ENCODE results near the gene GPA33. TPM values are rescaled to one million over a fixed set of nuclear protein-coding genes. Genes with fewer than 3 reads are reported as not detected.
A peak's percentile ranks its signal among the peaks of the same experiment; 100 is the strongest.

The GPA33 gene
- total RNA-seq, 1 experiment from 2014 or later, result not detected

DNA sequence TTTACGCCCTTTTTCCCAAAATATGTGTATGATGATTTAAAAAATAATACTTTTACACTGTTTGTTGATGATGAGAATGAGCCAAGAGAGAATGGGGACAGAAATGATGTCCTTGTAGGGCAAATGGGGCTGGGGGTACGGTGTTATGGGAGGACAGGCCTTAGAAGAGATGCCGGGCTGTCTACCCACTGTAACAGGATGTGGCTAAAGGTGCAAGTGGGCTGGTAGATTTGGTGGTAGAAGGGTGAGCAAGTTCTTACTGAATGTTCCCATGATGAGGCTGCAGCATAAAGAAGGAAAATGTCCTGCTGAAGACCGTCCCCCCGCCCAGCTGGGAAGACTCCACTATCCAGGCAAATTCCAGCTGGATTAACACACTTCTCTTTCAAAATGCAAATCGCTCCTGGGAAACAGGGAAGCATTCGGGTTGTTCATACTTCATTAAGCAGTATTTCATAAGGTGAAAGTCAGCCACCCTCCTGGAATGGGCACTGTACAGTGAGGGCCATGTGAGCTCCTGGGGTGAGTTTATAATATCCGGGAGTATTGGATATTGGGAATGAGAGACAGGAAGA, 14.0 kb downstream of the GPA33 start:
- no peaks in the 10 kb centered on the region for H3K23me2 ChIP-seq (ENCODE audit: insufficient read length, low read depth, low read length, poor library complexity, severe bottlenecking)
- no peak for DNase-seq
- H3K4me2 ChIP-seq (ENCODE audit: insufficient read depth, insufficient read length, low read length), result no peak overlapping the region
- Mint-ChIP-seq H3K27ac (peak overlapping the region in 1 of 3 experiments; percentile 19; a peak in 1 of 7 replicates), H3K4me3 (no peak overlapping the region), H3K9me3 (no peaks in the 10 kb centered on the region; a peak in 1 of 5 replicates), H3K27me3 (ENCODE audit: low read depth) (peaks cover 11% of the 10 kb centered on the region), H3K36me3 (ENCODE audit: insufficient read depth in 1 of 3, low read depth in 3 of 3) (no peaks in the 10 kb centered on the region), H3K4me1 (peaks cover 5% of the 10 kb centered on the region in 2 experiments)
- WGBS (ENCODE audit: extremely low coverage, insufficient read length, low lambda C conversion rate), result no CpG with 5 or more reads among the region's 8 CpGs
- H3K27ac ChIP-seq (ENCODE audit: insufficient read length, low read depth, low read length), result no peak overlapping the region
- H3K79me2 ChIP-seq (ENCODE audit: insufficient read depth, low read length), result no peaks in the 10 kb centered on the region
- no peak overlapping the region for H3K18ac ChIP-seq (ENCODE audit: insufficient read length, low read depth, low read length)
- H2BK5ac ChIP-seq (ENCODE audit: insufficient read length, low read length), result no peak overlapping the region
- H2BK12ac ChIP-seq (ENCODE audit: insufficient read length, low read depth, low read length), result no peak overlapping the region
- H3T11ph ChIP-seq (ENCODE audit: low read length), result no peak overlapping the region
- no peak overlapping the region for H3K23ac ChIP-seq (ENCODE audit: insufficient read length, low read depth, low read length)
- H3K4ac ChIP-seq (ENCODE audit: low read depth, low read length), result no peak overlapping the region
- H2BK120ac ChIP-seq (ENCODE audit: low read depth, low read length, poor library complexity, severe bottlenecking), result no peak overlapping the region
- no peaks in the 10 kb centered on the region for H3K4me1 ChIP-seq (ENCODE audit: insufficient read depth, low read length)
- H3K56ac ChIP-seq (ENCODE audit: insufficient read length, low read depth, low read length), result no peak overlapping the region
- no peaks in the 10 kb centered on the region for H4K20me1 ChIP-seq (ENCODE audit: control insufficient read depth, insufficient read depth, insufficient read length)
- H4K8ac ChIP-seq (replicated peaks; ENCODE audit: insufficient read length, low read depth, low read length), result no peak overlapping the region
- no peaks in the 10 kb centered on the region for H3K79me1 ChIP-seq (ENCODE audit: insufficient read depth, low read depth, low read length, poor library complexity, severe bottlenecking)
- no peak overlapping the region for H3K14ac ChIP-seq (ENCODE audit: insufficient read depth, low read length)
- H2BK20ac ChIP-seq (ENCODE audit: low read depth, low read length, poor library complexity, severe bottlenecking), result no peak overlapping the region
- no peaks in the 10 kb centered on the region for H3K9me3 ChIP-seq (ENCODE audit: control insufficient read depth, low read depth, low read length)
- H2AK5ac ChIP-seq (ENCODE audit: insufficient read length, low read length), result no peak overlapping the region
- no peak overlapping the region for H3K9ac ChIP-seq (ENCODE audit: extremely low read depth, insufficient read length, low read length)
- TF ChIP-seq, protein P1, sequence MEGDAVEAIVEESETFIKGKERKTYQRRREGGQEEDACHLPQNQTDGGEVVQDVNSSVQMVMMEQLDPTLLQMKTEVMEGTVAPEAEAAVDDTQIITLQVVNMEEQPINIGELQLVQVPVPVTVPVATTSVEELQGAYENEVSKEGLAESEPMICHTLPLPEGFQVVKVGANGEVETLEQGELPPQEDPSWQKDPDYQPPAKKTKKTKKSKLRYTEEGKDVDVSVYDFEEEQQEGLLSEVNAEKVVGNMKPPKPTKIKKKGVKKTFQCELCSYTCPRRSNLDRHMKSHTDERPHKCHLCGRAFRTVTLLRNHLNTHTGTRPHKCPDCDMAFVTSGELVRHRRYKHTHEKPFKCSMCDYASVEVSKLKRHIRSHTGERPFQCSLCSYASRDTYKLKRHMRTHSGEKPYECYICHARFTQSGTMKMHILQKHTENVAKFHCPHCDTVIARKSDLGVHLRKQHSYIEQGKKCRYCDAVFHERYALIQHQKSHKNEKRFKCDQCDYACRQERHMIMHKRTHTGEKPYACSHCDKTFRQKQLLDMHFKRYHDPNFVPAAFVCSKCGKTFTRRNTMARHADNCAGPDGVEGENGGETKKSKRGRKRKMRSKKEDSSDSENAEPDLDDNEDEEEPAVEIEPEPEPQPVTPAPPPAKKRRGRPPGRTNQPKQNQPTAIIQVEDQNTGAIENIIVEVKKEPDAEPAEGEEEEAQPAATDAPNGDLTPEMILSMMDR (conservative IDR thresholded peaks at IDR 0.05), result no peak
- no peaks in the 10 kb centered on the region for H3K27me3 ChIP-seq (ENCODE audit: insufficient read depth, low read length)
- H2BK15ac ChIP-seq (ENCODE audit: low read depth, low read length), result no peak overlapping the region
- H4K5ac ChIP-seq (ENCODE audit: insufficient read length, low read depth, low read length), result no peak overlapping the region
- no peak overlapping the region for H2AFZ ChIP-seq (ENCODE audit: low read length)
- H4K91ac ChIP-seq (ENCODE audit: insufficient read length, low read depth, low read length), result no peak overlapping the region
